Thoracic aorta (tissue), 2 donors: ENCODE measurements around the gene JMJD7. TPM values are rescaled to one million over a fixed set of nuclear protein-coding genes. Genes with fewer than 3 reads are reported as not detected.

Source experiments
- ATAC-seq: fragments of 150-250 bp; one replicate; pipeline ENCODE4 v1.8.0; 2017; ENCODE audit warnings: low read depth; ENCODE audit not compliant: insufficient number of reproducible peaks, low FRiP score
- DNase-seq: peaks from one replicate; pipeline ENCODE4 v3.0.0-alpha.2; 2020; ENCODE audit warnings: low spot score
- H3K27ac ChIP-seq, 2 donors: fragments of 200-600 bp; sonication (generic); 1 replicate in 1 of 2; 2 replicates in 1 of 2; pipeline ENCODE4 v1.5.1; 2016; ENCODE audit warnings: mild to moderate bottlenecking in 2 of 2, moderate library complexity in 2 of 2
- H3K27me3 ChIP-seq: fragments of 200-600 bp; sonication (generic); replicated peaks from 2 replicates; pipeline ENCODE4 v1.6.0; 2016; ENCODE audit warnings: mild to moderate bottlenecking; ENCODE audit not compliant: insufficient read depth
- H3K36me3 ChIP-seq: fragments of 200-600 bp; sonication (generic); one replicate; pipeline ENCODE4 v1.5.1; 2016
- H3K4me1 ChIP-seq, 2 donors: fragments of 200-600 bp; sonication (generic); 1 replicate in 1 of 2; 2 replicates in 1 of 2; pipeline versions ENCODE4 v1.5.1 to v1.6.0; 2016; ENCODE audit warnings: low read depth in 2 of 2, mild to moderate bottlenecking in 1 of 2; ENCODE audit not compliant: control insufficient read depth in 1 of 2
- H3K4me3 ChIP-seq: fragments of 200-600 bp; sonication (generic); 2 replicates; pipeline ENCODE4 v1.5.1; 2016; ENCODE audit warnings: mild to moderate bottlenecking
- H3K9me3 ChIP-seq: fragments of 200-600 bp; sonication (generic); 2 replicates; pipeline ENCODE4 v1.5.1; 2016
- total RNA-seq, 2 donors: library from RNA; depleted of rRNA; stranded (reverse); fragments of >200 nt; gene quantifications; one replicate each; pipeline versions ENCODE4 v1.1.0 to v1.2.3, GENCODE V29; 2016
- TF ChIP-seq, protein P1 (sequence below): fragments of 200-600 bp; sonication (generic); IDR thresholded peaks from one replicate; pipeline ENCODE4 v1.5.1; 2019; ENCODE audit warnings: antibody characterized with exemption

JMJD7 gene
- total RNA-seq, 2 donors from 2014 or later: 1.1 to 11.3 TPM

- TF ChIP-seq, protein P1, sequence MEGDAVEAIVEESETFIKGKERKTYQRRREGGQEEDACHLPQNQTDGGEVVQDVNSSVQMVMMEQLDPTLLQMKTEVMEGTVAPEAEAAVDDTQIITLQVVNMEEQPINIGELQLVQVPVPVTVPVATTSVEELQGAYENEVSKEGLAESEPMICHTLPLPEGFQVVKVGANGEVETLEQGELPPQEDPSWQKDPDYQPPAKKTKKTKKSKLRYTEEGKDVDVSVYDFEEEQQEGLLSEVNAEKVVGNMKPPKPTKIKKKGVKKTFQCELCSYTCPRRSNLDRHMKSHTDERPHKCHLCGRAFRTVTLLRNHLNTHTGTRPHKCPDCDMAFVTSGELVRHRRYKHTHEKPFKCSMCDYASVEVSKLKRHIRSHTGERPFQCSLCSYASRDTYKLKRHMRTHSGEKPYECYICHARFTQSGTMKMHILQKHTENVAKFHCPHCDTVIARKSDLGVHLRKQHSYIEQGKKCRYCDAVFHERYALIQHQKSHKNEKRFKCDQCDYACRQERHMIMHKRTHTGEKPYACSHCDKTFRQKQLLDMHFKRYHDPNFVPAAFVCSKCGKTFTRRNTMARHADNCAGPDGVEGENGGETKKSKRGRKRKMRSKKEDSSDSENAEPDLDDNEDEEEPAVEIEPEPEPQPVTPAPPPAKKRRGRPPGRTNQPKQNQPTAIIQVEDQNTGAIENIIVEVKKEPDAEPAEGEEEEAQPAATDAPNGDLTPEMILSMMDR: no peak
- H3K4me1 ChIP-seq: no peaks in the 10 kb centered on the region
- H3K4me3 ChIP-seq: no peak overlapping the region
- no peak overlapping the region for H3K27ac ChIP-seq
- H3K9me3 ChIP-seq: no peaks in the 10 kb centered on the region
- DNase-seq (no peak), ATAC-seq (no peak)
- no peaks in the 10 kb centered on the region for H3K27me3 ChIP-seq
- H3K36me3 ChIP-seq: no peaks in the 10 kb centered on the region
Observed at GRCh38 chr15:41862515-41863116, 34.7 kb downstream of the JMJD7 start.

GRCh38 chr15:41865490-41866055, 37.7 kb downstream of the JMJD7 start:
- Histone ChIP-seq H3K27ac (no peak overlapping the region), H3K36me3 (no peaks in the 10 kb centered on the region), H3K27me3 (no peaks in the 10 kb centered on the region), H3K4me1 (no peaks in the 10 kb centered on the region), H3K4me3 (no peak overlapping the region), H3K9me3 (no peaks in the 10 kb centered on the region)
- DNase-seq (no peak), ATAC-seq (no peak)
- TF ChIP-seq, protein P1: no peak

GRCh38 chr15:41866263-41866703, 38.4 kb downstream of the JMJD7 start:
- DNase-seq: no peak
- Histone ChIP-seq H3K9me3 (no peaks in the 10 kb centered on the region), H3K27me3 (no peaks in the 10 kb centered on the region), H3K27ac (no peak overlapping the region), H3K4me3 (no peak overlapping the region), H3K4me1 (no peaks in the 10 kb centered on the region), H3K36me3 (no peaks in the 10 kb centered on the region)
- TF ChIP-seq, protein P1: no peak
- no peak for ATAC-seq

DNA sequence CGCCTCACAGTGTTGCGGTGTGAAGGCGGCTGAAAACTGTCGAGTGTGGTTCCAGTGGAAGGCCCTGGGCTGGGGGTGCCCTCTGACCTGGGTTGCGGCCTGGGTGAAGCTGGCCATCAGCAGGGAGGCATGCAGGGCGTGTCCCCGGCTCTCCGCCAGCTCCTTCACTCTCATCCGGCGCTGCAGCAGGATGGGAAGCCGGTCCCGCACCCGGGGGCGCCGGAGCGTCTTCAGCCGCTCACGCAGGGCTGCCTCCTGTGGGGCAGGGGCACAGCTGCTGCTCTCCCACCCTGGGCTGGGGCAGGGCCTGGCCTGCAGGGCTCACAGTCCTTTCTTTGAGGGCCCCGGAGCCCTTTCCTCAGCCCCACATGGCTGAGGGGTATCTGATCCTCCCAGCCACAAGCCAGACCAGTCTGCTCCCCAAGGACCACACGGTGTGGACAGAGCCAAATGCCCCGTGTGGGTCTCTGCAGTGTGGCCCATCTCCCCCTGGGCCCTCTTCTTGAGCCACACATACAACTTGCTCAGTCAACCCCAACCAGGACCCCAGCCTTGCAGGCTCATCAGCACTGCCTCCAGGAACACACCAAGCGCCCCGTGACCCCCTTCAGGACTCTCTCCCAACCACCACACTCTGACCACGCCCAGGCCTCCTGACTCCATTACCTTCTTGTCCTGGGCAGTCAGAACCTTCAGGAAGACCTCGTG, 39.1 kb downstream of the JMJD7 start:
- Histone ChIP-seq H3K4me3 (no peak overlapping the region), H3K27ac (no peak overlapping the region), H3K27me3 (no peaks in the 10 kb centered on the region), H3K9me3 (no peaks in the 10 kb centered on the region), H3K4me1 (no peaks in the 10 kb centered on the region), H3K36me3 (no peaks in the 10 kb centered on the region)
- TF ChIP-seq, protein P1: no peak
- no peak for ATAC-seq
- no peak for DNase-seq

DNA sequence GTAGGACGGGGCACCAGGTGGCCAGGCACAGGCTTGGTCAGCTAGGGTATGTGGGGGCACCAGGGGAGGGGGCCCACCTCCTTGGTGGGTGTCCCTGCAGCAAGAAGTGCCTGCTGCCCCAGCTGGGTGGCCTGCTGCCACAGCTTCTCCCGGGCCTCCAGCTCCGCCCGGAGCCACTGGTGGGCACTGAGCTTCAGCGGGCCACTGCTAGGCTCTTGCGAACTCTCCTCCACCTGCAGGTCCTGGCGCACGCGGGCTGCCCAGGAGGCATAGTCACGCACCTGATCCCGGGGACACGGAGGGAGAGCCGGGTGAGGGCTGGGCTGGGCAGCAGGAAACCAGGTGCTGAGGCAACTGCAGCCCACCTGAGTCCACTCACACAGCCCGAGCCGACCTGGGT, 40.4 kb downstream of the JMJD7 start:
- Histone ChIP-seq H3K27ac (no peak overlapping the region), H3K4me1 (no peaks in the 10 kb centered on the region), H3K9me3 (no peaks in the 10 kb centered on the region), H3K36me3 (no peaks in the 10 kb centered on the region), H3K27me3 (no peaks in the 10 kb centered on the region), H3K4me3 (no peak overlapping the region)
- TF ChIP-seq, protein P1: no peak
- DNase-seq (no peak), ATAC-seq (no peak)
